Measurements from ENCODE around the gene PRPF8. TPM values are rescaled to one million over a fixed set of nuclear protein-coding genes. Genes with fewer than 3 reads are reported as not detected.

The PRPF8 gene
- total RNA-seq, 1 donor from 2014 or later: 114 TPM

- peak overlapping the region; percentile 65 to 80 for H3K4me3 ChIP-seq
- H3K27me3 ChIP-seq: no peaks in the 10 kb centered on the region
- intact Hi-C loops (cut with DNase I): loop anchor here (10.0 kb wide), 1 partner anchor 263 kb away; no protein-coding TSS in a partner anchor
- peak overlapping the region; percentile 72 to 86 for H3K27ac ChIP-seq
- peaks cover 0 to 14% of the 10 kb centered on the region in 2 donors for H3K4me1 ChIP-seq
- DNase-seq (ENCODE audit: low spot score in 2 of 2): peak in 1 of 2 donors; percentile 72
- H3K36me3 ChIP-seq: no peaks in the 10 kb centered on the region
- no peak for TF ChIP-seq CTCF (IDR thresholded peaks at IDR 0.05)
- no peaks in the 10 kb centered on the region for H3K9me3 ChIP-seq
Measured at GRCh38 chr17:1627182-1627981, 57.3 kb downstream of the PRPF8 start.

GRCh38 chr17:1626333-1626732 is 58.3 kb downstream of the PRPF8 start:
- no peak overlapping the region for H3K4me3 ChIP-seq
- H3K36me3 ChIP-seq: no peaks in the 10 kb centered on the region
- DNase-seq (ENCODE audit: low spot score in 2 of 2): no peak
- no peaks in the 10 kb centered on the region for H3K9me3 ChIP-seq
- peaks cover 0 to 14% of the 10 kb centered on the region in 2 donors for H3K4me1 ChIP-seq
- intact Hi-C loops (cut with DNase I): loop anchor here (10.0 kb wide), 1 partner anchor 262 kb away; no protein-coding TSS in a partner anchor
- TF ChIP-seq CTCF (IDR thresholded peaks at IDR 0.05): no peak
- H3K27ac ChIP-seq: peak overlapping the region in 1 of 2 donors; percentile 20
- no peaks in the 10 kb centered on the region for H3K27me3 ChIP-seq

GRCh38 chr17:1625581-1625980 is 59.1 kb downstream of the PRPF8 start:
- Histone ChIP-seq H3K27ac (no peak overlapping the region), H3K9me3 (no peaks in the 10 kb centered on the region), H3K36me3 (no peaks in the 10 kb centered on the region), H3K4me3 (no peak overlapping the region), H3K27me3 (no peaks in the 10 kb centered on the region), H3K4me1 (peaks cover 0 to 14% of the 10 kb centered on the region in 2 donors)
- TF ChIP-seq CTCF (IDR thresholded peaks at IDR 0.05): no peak
- intact Hi-C loops (cut with DNase I): loop anchor here (10.0 kb wide), 1 partner anchor 261 kb away; no protein-coding TSS in a partner anchor
- DNase-seq (ENCODE audit: low spot score in 2 of 2): no peak

- intact Hi-C loops (cut with DNase I): loop anchor here (10.0 kb wide), 1 partner anchor 260 kb away; no protein-coding TSS in a partner anchor
Measured at GRCh38 chr17:1625053-1625452, 59.6 kb downstream of the PRPF8 start.

GRCh38 chr17:1624650-1625049 is 60.0 kb downstream of the PRPF8 start:
- Histone ChIP-seq H3K27me3 (no peaks in the 10 kb centered on the region), H3K27ac (no peak overlapping the region), H3K9me3 (no peaks in the 10 kb centered on the region), H3K4me1 (peaks cover 0 to 12% of the 10 kb centered on the region in 2 donors), H3K4me3 (no peak overlapping the region), H3K36me3 (no peaks in the 10 kb centered on the region)
- no peak for TF ChIP-seq CTCF (IDR thresholded peaks at IDR 0.05)
- no peak for DNase-seq (ENCODE audit: low spot score in 2 of 2)
- intact Hi-C loops (cut with DNase I): loop anchor here (10.0 kb wide), 1 partner anchor 260 kb away; no protein-coding TSS in a partner anchor

More at GRCh38 chr17:1625053-1625452, 59.6 kb downstream of the PRPF8 start:
- no peak for TF ChIP-seq CTCF (IDR thresholded peaks at IDR 0.05)
- Histone ChIP-seq H3K36me3 (no peaks in the 10 kb centered on the region), H3K4me3 (no peak overlapping the region), H3K9me3 (no peaks in the 10 kb centered on the region), H3K27ac (no peak overlapping the region), H3K4me1 (peaks cover 0 to 14% of the 10 kb centered on the region in 2 donors), H3K27me3 (no peaks in the 10 kb centered on the region)
- DNase-seq (ENCODE audit: low spot score in 2 of 2): no peak
